Measurements from ENCODE around the gene TAAR8.

DNA sequence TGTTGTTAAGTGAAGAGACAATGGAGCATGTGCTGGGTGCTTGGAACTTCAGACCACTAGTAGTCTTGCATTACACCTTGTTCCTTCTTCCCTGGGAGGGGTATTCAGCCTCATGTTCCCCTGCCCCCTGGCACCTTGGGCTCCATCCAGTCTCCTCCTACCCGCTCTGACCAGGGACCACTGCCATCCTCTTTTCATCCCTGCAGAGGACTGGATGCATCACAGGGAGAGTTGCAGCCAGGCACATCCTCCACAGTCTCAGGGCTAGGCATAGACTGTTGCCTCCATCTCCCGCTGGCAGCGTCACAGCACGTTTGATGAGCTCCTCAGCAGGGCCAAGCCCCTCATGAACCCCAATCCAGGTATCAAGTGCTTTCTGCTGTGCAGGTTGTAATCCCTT, 1.3 kb upstream of the TAAR8 start:
- TF ChIP-seq, protein P1, sequence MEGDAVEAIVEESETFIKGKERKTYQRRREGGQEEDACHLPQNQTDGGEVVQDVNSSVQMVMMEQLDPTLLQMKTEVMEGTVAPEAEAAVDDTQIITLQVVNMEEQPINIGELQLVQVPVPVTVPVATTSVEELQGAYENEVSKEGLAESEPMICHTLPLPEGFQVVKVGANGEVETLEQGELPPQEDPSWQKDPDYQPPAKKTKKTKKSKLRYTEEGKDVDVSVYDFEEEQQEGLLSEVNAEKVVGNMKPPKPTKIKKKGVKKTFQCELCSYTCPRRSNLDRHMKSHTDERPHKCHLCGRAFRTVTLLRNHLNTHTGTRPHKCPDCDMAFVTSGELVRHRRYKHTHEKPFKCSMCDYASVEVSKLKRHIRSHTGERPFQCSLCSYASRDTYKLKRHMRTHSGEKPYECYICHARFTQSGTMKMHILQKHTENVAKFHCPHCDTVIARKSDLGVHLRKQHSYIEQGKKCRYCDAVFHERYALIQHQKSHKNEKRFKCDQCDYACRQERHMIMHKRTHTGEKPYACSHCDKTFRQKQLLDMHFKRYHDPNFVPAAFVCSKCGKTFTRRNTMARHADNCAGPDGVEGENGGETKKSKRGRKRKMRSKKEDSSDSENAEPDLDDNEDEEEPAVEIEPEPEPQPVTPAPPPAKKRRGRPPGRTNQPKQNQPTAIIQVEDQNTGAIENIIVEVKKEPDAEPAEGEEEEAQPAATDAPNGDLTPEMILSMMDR (IDR thresholded peaks at IDR 0.05; ENCODE audit: poor library complexity, severe bottlenecking), result no peak
- TF ChIP-seq POLR2AphosphoS5 (IDR thresholded peaks at IDR 0.05) (no peak), EP300 (conservative IDR thresholded peaks at IDR 0.05; ENCODE audit: poor library complexity, severe bottlenecking) (no peak), MXI1 (conservative IDR thresholded peaks at IDR 0.05; ENCODE audit: poor library complexity, severe bottlenecking) (no peak), TAF1 (IDR thresholded peaks at IDR 0.05; ENCODE audit: low read depth) (no peak)
- TF ChIP-seq, protein P2, sequence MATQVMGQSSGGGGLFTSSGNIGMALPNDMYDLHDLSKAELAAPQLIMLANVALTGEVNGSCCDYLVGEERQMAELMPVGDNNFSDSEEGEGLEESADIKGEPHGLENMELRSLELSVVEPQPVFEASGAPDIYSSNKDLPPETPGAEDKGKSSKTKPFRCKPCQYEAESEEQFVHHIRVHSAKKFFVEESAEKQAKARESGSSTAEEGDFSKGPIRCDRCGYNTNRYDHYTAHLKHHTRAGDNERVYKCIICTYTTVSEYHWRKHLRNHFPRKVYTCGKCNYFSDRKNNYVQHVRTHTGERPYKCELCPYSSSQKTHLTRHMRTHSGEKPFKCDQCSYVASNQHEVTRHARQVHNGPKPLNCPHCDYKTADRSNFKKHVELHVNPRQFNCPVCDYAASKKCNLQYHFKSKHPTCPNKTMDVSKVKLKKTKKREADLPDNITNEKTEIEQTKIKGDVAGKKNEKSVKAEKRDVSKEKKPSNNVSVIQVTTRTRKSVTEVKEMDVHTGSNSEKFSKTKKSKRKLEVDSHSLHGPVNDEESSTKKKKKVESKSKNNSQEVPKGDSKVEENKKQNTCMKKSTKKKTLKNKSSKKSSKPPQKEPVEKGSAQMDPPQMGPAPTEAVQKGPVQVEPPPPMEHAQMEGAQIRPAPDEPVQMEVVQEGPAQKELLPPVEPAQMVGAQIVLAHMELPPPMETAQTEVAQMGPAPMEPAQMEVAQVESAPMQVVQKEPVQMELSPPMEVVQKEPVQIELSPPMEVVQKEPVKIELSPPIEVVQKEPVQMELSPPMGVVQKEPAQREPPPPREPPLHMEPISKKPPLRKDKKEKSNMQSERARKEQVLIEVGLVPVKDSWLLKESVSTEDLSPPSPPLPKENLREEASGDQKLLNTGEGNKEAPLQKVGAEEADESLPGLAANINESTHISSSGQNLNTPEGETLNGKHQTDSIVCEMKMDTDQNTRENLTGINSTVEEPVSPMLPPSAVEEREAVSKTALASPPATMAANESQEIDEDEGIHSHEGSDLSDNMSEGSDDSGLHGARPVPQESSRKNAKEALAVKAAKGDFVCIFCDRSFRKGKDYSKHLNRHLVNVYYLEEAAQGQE (IDR thresholded peaks at IDR 0.05; ENCODE audit: borderline replicate concordance), result no peak
